GM12892 (cell line): Measurements from ENCODE around the gene TCTN2.

Experiments
- DNase-seq: peaks from one replicate; pipeline ENCODE4 v3.0.0; 2011; ENCODE audit not compliant: insufficient read length
- FAIRE-seq: peaks from 2 replicates; lab custom pipeline; 2011; peaks lifted over from hg19 to GRCh38; lab: Jason Lieb, UNC
- POLR2A ChIP-seq: IDR thresholded peaks from 2 replicates; pipeline ENCODE4 v1.6.1; 2011; ENCODE audit warnings: low read depth, low read length, control low read depth
- POLR2AphosphoS5 ChIP-seq: IDR thresholded peaks from 2 replicates; pipeline ENCODE4 v1.6.1; 2011; ENCODE audit warnings: low read depth, low read length, control low read depth
- TAF1 ChIP-seq: IDR thresholded peaks from 2 replicates; pipeline ENCODE4 v1.6.1; 2011; ENCODE audit warnings: low read depth, mild to moderate bottlenecking, control low read depth, low read length, borderline replicate concordance

Gene TCTN2

DNA sequence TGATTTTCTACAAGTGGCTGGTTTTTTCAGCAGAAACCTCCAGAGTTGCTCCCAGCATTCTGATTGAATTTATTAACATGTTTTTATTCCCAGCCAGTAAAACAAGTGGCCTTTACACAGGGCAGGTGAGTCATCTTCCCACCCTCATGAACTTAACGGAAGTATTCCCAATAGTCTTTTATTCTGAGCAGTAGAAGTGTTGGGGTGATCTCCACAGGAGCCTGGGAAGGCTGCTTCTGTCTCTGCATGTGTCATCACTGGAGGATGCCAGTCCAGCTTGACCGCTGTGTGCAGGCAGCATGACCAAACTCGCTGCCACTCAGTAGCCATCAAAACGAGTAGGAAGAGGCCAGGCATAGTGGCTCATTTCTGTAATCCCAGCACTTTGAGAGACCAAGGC, 77.7 kb downstream of the TCTN2 start:
- FAIRE-seq (no peak), DNase-seq (no peak)
- TF ChIP-seq POLR2AphosphoS5 (no peak), TAF1 (no peak), POLR2A (no peak)

DNA sequence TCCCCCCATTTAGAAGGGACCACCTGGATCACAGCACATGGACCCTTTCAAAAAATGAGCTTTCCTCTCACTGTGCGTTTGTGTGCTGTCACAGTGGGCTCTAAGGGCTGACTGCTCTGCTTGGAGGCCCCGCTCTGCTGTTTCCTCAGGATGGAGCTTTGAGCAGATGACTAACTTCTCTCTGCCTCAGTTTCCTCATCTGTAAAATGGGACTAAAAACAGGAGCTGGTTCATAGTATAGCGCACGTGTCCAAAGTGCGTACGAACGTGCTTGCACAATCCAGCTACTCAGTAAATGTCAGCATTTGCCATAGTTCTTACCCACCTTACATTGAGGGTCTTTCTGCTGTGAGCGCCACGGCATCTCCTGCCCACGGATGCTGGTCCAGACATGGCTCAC, 78.4 kb downstream of the TCTN2 start:
- no peak for TF ChIP-seq POLR2A
- no peak for TF ChIP-seq TAF1
- TF ChIP-seq POLR2AphosphoS5: no peak
- DNase-seq (no peak), FAIRE-seq (no peak)

DNA sequence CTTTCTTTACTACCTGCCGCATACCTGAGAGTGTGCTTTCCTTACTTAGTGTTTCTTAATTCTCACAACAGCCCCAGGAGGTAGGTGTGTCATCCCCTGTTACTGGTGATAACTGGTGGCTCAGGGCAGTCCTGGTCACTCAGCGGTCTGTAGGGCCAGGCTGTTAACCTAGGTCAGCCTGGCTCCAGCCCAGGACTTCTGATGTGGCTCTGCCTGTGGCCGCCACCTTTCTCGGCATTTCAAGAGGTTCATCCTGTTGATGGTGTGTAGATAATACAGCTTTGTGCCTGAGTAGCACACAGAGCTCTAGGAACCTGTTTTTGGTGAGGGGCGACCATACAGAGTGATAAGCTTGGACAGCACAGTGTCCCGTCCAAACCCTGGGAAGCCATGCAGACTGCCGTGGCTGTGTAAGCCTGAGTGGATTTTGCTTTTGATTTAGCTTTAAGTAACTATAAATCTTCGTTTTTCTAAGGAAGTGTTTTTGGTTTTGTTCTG, 79.3 kb downstream of the TCTN2 start:
- no peak for TF ChIP-seq TAF1
- TF ChIP-seq POLR2AphosphoS5: no peak
- no peak for TF ChIP-seq POLR2A
- FAIRE-seq: no peak
- DNase-seq: no peak

DNA sequence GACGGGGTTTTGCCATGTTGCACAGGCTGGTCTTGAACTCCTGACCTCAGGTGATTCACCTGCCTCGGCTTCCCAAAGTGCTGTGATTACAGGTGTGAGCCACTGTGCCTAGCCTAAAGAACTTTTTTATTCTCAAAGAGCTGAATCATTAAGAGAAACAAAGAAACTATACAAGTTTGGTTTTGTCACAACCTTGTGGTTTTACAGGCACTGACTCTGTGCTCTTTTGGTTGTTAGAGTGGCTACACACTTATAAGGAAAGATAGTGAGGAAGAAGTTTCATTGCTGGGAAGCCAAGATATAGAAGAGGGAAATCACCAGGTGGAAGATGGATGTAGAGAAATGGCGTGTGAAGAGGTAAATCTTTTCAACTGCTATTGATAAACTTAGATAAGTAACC, 81.1 kb downstream of the TCTN2 start:
- FAIRE-seq (no peak), DNase-seq (no peak)
- TF ChIP-seq POLR2A (no peak), POLR2AphosphoS5 (no peak), TAF1 (no peak)

DNA sequence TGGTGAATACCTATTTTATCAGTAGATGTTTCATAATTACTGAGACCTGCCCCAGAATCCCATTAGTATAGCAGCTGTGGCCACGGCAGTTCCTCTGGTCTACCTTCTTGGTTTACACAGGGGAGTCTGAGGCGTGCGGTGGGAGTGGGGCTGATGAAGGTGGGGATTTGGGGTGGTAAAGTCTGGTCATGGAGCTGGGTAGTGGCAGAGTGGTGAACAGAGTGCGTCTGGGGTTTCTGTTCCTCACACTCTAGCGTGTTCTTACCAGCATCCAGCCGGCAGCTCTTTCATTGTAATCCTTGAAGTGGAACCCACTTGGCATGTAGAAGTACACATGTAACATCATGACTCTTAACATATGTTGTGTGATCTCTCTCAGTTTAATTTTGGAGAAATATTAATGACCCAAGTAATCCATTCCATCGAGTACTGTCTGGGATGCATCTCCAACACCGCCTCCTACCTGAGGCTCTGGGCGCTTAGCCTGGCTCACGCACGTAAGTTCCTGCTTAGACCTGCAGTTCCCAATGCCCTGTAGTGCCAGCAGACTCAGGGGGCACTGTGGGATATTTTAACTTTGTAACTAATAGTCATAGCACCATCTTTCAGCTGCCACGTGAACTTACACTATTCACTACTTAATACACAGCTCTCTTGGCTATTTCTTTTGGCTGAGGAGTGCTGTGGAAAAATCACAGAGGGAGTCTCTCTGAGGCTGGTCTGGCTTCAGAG, 83.3 kb downstream of the TCTN2 start:
- no peak for FAIRE-seq
- no peak for DNase-seq
- no peak for TF ChIP-seq POLR2AphosphoS5

DNA sequence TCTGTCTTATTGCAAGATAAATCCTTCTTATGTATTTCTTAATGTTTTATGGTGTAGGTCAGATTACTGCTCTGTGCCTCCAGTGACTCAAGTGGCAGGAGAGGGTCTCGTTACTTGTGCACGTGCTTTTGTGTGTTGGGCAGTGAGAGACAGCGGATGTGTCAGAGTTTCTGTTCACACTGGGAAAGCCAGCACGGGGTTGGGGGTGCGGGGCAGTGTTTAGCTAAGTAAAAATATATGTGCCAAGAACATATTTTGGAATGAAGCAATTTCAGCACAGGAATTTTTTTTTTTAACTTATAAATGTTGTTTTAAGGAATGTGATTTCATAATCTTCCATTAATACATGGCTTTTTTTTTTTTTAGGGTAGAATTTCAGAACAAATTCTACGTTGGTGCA, 86.6 kb downstream of the TCTN2 start:
- no peak for TF ChIP-seq TAF1
- no peak for FAIRE-seq
- DNase-seq: no peak
